Ramos (cell line): ENCODE results near the gene CAV1.

Source experiments
- in situ Hi-C: fragments of 300-500 bp; cut with MboI; formaldehyde crosslinking; loops from one replicate; pipeline ENCODE4 v1.14.3; 2022; ENCODE audit warnings: low sequenced_read_pairs; ENCODE audit not compliant: unreplicated experiment

The CAV1 gene

DNA sequence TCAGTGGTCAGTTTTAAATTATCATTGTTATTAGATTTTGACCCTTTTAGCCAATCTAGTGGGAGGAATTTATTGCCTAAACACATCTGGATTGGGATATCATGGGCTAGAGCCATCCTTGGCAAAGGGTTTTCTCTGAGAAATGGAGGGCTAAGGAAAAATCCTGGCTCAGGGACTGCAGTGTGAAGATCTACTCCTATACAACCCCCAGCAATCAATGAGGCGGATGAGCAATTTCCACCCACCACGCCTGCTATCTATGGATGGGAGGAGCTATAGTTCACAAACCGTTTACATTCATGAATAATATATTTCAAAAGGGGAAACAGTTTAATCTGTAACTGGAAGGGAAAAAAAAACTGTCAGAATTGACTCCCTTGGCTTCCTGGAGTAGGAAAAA, 2.7 kb downstream of the CAV1 start:
- in situ Hi-C loops = no loop called here

DNA sequence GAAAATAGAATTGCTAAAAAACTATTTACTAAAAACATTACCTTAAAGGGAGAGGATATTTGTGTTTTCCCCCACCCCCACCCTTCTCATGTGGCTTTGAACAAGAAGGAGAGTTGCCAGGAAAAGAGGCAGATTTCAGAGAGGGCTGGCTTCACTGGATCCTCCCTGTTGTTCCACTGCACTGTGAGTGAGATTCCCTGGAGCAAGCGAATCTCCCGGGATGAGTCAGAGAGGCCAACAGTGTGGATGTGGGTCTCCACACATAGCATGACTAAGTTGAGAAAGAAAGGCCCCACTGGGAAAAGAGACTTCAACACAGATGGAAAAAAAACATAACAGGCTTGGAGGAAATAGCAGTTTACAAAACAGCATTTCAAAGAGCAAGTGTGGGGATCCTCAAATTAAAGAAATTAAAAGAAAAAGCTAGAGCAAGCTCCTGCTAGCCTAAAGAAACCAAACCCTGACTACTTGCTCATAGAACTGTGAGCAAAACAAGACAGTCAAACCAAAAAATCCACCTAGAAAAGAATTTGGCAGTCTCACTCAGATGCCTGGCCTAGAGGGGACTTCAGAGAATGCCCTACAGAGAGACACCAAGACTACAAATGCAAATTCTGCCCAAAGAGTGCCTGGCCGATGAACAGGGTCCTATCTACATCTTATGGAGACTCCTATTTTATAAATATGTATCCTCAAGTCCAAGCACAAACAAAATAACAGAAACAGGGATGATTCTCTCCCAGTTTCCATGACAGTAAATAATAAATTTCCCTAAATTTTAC, 3.4 kb downstream of the CAV1 start:
- in situ Hi-C loops = no loop called here

DNA sequence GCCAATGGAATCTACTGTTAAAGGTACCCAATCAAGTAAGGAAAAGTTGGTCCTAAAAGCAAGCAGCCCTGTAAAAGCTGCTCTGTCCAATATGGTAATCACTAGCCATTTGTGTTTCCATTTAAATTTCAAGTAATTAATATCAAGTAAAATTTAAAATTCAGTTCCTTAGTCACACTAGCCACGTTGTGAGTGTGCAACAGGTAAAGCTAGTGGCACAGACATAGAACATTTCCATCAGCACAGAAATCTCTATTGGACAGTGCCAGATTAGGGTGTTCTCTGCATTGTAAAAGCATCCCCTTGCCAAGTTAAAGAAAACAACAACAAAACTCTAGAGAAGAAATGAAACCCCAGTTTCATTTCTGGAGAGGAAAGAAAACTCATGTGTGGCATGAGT, 4.4 kb downstream of the CAV1 start:
- in situ Hi-C loops = no loop called here

DNA sequence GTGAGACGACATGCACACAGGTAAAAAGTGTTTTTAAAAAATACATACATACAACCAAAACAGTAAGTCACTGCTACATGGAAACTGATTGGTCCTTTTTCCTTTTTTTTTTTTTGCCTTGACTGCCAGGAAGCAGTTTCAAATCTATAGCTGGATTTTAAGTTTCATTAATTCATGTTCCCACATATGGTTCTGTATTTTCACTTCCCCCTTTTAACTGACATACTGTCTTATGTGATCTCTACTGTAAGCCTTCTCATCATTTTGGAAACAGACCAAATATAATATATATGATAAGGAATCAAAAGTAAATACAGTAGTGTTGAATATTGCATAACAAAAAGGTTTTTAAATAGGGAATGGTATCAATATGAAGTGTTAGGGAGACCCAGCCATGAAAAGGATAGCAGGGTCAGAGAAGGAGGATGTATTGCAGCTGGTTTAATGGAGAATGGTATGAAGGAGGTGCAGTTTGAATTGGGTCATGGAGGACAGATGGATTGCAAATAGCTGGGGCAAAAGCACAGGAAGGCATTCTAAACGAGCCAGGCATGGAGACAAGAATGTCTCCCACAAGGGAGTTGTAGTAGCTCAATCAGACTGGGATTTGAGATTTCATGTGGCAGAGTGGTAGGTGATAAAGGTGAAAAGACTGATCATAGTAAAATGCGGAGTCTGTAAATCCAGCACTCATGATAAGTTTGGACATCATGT, 5.4 kb downstream of the CAV1 start:
- in situ Hi-C loops = no loop called here

DNA sequence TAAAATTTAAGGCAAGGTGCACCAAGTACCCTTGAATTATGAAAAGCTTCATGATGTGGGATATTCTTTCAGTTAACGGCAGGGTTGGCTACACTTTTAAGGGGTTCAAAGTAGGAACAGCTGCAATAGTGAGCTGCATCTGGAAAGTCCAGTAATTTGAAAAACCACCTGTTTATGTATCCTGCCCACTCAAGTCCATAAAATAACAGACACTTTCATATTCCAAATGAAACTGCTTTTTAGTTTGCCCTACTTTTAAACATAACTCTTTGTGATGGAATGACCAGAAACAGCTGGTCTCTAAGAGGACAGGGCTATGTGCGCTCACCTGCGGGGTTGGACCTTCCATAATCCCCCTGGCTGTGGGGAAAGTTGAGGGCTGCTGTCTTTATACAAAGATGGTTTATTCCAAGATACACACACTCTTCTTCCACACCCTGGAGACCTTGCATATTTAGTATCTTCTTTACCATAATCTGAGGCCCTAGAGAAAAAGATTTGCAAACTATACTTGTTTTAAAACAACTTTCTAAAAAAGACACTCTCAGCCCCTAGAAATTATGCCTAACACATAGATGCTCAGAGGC, 7.4 kb downstream of the CAV1 start:
- in situ Hi-C loops = no loop called here

DNA sequence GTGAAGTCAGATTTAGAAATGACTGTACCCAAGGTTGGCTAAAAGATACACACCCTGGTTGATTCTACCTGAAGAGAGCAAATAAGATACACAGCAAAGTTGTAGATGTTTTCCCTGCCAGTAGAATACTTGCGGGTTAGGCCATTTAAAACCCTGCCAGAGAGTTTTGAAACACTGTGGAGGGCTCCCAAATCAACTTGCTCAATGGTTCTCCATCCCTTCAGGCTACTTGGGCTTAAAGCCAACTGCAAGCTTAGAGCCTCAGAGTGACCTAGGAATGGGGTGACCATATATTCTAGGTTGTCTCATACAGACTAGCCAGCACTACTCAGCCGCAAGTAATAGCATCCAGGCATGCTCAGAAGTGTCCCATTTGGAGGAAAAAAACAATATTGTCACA, 10.0 kb downstream of the CAV1 start:
- in situ Hi-C loops = no loop called here

DNA sequence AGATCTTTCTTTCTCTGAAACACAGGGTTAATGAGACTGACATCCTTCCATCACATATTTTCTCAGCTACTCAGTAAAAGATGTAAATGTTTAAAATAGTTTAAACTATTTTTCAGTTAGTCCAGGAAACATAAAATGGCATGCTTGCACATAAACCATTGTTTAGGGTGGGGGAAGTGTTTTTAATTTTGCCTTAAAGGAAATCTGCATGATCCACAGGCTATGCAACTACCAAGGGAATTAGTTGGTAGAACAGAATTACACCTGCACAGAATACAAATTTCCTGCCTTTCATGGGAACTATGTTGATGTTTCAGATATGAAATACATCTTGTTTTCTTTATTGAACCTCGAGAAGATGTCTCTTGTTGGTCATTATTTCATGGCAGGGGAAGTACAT, 10.6 kb downstream of the CAV1 start:
- in situ Hi-C loops = no loop called here

DNA sequence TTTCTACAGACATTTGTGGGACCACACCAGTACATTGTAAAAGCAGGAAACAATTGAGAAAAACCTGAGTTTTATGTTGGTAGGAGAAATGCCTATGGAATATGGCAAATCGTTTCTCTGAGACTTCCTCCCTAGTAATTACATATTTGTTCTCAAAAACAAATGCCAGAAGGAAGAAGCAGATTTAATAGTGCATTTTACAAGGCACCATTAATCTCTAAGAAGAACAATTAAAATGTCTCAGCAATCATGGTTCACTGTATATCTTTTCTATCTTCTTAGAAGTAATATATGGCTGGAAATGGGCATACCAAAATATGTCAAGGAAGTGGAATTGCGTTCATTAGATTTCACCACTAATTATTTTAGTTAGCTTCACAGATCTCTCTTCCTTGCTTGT, 13.3 kb downstream of the CAV1 start:
- in situ Hi-C loops = no loop called here

DNA sequence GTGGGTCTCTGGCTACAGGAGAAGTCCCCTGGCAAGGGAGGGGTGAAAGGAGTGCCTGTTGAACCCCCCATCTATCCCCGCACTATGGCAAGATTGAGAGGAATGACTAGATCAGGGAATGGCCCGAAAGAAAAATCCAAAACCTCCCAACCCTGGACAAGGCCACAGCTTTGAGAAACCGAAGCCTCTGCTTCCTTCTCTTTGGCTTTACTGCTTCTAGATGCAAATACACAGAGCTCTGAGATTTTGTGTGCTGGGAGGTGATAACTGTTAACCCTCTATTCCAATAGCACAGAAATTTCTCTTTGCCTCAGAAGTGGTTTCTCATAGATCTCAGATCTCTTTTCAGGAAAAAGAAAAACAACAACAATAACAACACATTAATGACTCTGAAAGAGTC, 15.0 kb downstream of the CAV1 start:
- in situ Hi-C loops = no loop called here

DNA sequence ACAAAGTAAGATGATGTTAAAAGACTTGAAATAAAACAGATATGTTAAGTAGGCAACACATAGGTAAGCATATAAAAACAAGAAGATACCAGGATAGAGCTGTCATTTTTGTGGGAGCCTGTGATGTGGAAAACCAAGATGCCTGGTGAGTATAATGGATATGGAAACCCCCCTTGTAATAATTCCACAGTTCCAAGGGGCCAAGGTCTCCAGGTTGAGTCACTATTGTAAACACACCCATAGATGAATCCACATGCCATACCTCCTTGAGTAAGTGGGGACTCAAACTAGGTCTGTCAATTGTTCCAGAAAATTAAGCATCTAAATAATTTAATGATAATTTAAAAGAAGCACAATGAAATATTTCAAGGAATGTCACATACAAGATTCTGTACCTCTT, 15.9 kb downstream of the CAV1 start:
- in situ Hi-C loops = no loop called here

DNA sequence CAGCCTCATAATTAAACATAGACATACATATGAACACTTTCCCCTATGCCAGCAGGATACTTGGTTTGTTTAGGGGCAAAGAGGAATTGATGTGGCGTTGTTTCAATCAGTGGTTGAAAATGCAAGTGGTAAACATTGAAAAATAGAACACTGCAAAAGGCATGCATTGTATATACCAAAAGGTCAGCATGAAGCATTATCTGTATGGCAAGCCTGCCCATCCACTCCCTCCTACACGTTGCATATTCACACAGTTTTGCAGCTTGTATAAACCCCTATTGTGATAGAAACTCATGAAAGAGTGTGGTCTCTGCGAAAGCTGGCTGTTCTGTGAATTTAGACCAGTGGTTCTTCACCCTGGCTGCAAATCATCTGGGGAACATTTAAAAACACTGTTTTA, 17.1 kb downstream of the CAV1 start:
- in situ Hi-C loops = no loop called here

DNA sequence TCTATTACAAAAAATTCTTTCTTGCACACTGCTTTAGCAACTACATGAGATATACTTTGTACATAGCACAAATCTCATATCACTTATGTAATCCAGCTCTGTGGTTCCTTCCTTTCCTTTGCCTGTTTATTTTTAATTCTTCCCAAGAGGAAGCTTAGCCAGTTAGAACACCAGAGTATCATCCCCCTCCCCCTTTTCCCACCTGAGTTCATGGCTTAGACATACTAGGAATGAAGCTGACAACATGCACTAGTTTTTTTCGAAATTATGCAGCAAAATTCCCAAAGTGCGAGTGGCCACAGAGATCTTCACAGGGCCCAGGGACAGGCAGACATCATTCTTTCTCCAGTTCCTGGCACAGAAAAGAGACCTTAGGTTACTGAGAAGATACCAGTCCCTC, 17.8 kb downstream of the CAV1 start:
- in situ Hi-C loops = no loop called here

DNA sequence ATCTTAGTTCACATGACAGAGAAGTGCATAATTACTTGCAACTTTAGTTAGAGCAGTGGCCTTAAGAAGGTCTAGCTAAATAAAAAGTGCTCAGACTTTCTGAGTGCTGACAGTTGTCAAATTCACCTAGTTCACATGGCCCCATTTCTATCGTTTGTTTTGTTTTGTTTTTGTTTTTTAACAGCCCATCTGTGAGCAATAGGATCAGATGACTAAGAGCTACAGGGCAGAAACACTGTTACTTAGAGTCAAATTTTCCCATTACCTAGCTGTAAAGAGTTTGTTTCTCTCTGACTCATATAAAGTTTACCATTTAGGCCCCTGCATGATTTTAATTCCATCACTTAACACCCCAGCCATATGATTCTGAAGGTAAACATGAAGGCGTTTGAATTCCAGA, 18.8 kb downstream of the CAV1 start:
- in situ Hi-C loops = no loop called here

DNA sequence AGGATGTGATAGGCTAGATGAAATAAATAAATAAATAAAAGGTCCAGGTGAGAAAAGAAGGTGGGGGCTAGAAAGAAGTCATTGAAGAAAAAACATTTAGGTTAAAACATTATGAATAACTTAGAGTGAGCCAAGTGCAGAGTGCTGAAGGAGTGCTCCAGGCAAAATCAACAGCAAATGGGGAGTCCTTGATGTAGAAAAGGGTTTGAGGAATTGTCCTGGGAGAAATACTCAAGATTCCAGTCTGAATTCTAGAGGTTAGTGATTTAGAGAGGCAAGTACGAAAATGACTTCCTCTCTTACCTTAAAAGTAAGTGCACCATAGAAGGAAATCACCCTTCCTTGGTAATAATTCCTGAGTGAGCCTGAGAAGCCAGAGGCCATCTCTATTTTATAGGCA, 19.7 kb downstream of the CAV1 start:
- in situ Hi-C loops = no loop called here

DNA sequence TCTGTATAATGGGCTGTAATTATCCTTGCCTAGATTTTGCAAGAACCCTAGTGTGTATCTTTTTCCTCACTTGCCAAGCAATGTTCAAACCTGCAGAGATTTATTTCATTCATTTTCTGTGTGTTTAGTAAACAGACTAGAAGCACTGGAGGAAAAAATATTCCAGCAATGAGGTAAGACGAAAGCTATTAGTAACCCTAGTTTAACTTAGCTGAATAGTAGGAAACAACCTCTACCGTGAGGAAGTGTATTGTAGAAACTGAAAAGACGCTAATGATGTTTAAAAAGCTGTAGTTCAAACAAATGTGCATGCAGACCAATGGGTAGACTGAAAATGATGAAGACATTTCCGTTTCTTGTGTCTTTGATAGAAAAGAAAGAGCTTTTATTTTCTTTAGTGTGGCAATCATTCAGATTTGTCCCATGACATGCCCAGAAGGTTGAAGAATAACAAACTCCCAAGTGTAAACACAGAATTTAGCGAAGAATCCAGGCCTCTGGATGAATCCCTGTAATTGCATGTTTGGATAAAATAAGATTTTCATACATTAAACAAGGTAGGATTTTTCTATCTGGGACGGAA, 20.7 kb downstream of the CAV1 start:
- in situ Hi-C loops = no loop called here

DNA sequence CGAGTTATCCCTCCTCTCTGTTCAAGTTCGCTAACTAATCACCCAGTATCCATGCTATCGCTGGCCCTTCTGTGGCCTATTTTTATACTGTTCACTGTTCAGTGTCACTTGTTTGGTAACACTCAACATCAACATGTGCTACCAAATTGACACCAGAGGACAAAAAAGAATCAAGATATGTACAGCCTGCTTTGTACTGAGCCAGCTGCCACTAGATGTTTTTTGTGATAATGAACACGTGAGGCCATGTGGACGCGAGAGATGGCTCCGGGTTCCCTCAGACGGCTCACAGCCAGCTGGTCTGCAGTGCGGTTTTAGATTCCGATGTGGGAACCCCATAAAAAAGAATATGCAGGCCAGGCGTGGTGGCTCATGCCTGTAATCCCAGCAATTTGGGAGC, 21.2 kb downstream of the CAV1 start:
- in situ Hi-C loops = no loop called here

DNA sequence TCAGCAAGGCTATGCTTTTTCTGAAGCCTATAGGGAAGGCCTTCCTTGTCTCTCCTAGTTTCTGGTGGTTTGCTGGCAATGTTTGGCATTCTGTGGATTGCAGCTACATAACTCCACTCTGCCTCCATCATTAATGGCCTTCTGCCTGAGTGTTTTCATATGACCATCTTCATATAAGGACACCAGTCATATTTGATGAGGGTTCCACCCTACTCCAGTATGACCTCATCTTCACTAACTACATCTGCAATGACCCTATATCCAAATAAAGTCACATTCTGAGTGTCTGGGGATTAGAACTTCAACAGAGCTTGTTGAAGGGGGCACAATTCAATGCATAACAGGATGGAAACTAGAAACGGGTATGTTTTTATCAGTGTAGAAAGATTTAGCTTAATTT, 22.1 kb downstream of the CAV1 start:
- in situ Hi-C loops = no loop called here

DNA sequence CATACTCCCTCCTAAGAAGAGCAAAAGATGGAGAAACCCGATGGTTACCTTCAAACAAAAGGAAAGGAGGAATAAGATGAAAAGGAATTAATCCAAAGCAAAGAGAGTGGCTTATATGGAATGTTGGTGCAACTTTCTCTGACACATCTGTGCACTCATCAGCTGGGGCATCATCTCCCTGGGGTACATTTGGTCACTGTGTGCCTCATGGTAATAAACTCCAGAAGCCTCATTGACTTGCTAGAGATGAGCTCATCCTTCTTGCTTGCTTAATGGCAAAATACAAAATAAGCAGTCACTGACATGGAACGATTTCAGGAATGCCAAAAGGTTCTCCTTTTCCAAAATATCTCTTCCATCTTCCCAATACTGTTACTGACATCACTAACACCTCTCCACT, 22.5 kb downstream of the CAV1 start:
- in situ Hi-C loops = no loop called here

DNA sequence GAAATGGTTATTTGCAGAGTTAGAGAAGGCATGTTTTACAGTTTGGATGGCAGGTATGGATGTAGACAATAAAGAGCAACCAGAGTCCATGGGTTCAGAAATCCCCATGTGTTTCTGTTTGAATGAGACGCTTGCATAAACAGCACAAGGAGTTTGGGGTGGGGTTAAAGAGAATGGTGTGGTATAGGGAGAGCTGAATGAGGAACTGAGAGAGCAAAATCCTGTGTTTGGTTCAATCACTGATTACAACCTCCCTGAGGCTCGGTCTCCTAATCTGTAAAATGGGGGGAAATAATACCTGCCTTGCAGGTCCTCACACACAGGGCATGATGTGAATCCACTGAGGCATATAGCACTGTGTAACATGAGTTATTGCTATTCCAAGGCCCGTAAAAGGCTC, 23.7 kb downstream of the CAV1 start:
- in situ Hi-C loops = no loop called here

DNA sequence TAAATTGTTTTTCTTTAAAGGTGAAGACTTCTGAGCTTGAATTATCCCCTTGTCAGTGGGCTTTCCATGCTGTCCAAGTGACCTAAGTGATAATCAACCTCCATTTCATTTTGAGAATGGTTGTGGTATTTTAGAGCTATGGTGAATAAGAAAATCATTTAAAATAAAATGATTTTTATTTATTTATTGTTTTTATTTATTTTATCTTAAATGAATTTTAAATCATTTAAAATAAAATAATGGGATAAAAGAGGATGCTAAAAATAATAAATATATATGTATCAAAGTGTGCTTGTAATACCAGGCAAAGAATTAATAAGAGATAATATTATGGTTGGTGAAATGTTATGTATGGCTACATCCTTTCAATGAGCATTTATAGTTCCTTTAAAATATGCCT, 24.5 kb downstream of the CAV1 start:
- in situ Hi-C loops = no loop called here

DNA sequence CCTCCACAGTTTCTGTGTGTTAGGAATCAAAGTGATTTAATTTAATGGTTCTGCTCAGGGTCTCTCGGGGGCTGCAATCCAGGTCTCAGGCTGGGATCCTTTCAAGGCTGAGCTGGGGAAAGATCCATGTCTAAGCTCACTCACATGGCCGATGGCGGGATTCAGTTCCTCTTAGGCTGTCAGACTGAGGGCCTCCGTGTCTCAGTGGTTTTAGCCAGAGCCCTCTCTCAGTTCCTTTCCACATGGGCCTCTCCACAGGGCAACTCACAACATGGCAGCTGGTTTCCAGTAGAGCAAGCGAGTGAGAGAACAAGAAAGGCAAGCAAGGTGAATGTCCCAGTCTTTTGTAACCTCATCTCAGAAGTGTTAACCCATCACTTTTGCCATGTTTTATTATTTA, 26.9 kb downstream of the CAV1 start:
- in situ Hi-C loops = no loop called here
